Measurements from ENCODE around the gene SEC11A.
"Not testable (repeated sequence)": the region's sequence is repeated elsewhere in the genome, so short reads cannot be mapped to it uniquely, and the experiment has no call there.

Gene SEC11A

DNA sequence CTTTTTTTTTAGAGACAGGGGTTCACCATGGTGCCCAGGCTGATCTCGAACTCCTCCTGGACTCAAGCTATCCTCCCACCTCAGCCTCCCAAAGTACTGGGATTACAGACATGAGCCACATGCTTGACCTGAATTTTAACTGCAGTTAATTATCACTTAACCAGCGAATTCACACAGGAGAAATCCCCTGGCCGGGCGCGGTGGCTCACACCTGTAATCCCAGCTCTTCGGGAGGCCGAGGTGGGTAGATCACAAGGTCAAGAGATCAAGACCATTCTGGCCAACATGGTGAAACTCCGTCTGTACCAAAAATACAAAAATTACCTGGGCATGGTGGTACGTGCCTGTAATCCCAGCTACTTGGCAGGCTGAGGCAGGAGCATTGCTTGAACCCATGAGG, 74.1 kb downstream of the SEC11A start:
- DNase-seq (ENCODE audit: low read depth): not testable (repeated sequence)

DNA sequence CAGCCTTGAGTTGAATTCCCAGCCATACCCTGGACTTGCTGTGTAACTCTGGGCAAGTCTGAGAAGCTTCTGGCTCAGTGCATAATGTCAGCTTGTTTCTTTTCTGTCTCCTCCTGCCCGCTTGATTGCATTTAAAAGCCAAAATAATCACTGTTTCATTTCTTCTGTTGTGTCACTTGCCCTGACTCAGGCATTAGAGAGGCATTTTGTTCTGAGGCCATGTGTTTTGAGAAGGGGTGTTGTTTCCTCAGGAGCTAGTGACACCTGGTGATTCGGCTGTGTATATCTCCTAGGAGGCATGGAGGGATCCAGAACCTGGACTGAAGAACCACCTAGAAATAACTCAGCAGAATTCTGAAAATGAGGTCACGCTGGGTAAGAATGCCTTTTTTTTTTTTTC, 77.8 kb downstream of the SEC11A start:
- DNase-seq (ENCODE audit: low read depth): no peak

DNA sequence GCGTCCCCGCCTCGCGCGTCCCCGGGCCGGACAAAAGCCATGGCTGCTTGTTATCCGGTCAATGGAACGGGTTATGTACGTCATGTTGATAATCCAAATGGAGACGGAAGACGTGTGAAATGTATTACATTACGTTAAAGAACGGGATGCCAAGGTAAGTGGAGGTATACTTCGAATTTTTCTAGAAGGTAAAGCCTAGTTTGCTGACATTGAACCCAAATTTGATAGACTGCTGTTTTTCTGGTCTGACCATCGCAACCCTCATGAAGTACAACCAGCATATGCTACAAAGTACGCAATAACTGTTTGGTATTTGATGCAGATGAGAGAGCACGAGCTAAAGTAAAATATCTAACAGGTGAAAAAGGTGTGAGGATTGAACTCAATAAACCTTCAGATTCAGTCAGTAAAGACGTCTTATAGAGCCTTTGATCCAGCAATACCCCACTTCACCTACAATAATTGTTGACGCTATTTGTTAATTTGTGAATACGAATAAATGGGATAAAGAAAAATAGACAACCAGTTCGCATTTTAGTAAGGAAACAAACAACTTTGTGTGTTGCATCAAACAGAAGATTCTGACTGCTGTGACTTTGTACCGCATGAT, 81.6 kb downstream of the SEC11A start:
- no peak for DNase-seq (ENCODE audit: low read depth)

DNA sequence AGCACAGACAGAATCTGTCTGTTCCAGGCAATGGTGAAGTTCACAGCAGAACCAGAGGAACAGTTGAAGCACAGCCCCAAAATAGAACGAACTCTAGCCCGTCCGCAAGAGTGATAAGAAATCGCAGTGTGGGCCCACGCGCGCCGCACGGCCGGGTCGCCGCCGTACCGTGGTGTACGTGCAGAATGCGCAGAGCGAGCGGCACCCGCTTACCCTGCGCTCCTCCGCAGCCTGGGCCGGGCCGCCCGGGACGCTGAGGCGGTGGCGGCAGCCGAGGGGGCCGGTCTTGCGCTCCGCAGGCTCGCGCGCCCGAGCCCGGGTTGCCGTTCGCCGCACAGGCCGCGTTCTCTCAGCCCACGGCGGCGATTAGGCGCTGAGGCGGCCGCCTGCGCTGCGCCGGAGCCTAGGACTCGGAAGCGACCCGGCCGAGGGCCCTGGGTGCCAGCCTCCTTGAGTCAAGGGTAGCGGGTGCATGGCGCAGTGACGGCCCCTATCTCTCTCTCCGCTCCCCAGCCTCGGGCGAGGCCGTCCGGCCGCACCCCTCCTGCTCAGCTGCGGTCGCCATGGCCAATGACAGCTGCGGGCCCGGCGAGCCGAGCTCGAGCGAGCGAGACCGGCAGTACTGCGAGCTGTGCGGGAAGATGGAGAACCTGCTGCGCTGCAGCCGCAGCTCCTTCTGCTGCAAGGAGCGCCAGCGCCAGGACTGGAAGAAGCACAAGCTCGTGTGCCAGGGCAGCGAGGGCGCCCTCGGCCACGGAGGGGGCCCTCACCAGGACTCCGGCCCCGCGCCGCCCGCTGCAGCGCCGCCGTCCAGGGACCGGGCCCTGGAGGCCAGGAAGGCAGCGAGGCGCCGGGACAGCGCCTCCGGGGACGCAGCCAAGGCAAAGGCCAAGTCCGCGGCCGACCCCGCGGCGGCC, 82.4 kb downstream of the SEC11A start:
- no peak for DNase-seq (ENCODE audit: low read depth)

DNA sequence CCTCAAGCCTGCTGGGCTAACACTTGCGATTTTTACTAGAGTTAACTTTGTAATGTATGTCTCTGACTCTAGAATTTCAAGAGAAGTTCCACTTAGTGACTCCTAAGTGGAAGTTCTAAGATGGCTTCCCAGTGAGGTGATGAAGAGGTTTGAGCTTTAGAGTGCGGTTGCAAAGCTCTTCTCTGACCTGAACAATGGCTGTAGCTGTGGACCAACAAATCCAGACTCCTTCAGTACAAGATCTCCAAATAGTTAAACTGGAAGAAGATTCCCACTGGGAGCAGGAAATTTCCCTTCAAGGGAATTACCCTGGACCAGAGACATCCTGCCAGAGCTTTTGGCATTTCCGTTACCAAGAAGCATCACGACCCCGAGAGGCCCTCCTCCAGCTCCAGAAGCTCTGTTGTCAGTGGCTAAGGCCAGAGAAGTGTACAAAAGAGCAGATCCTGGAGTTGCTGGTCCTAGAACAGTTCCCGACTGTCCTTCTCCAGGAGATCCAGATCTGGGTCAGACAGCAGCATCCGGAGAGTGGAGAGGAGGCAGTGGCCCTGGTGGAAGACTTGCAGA, 84.2 kb downstream of the SEC11A start:
- DNase-seq (ENCODE audit: low read depth): no peak

DNA sequence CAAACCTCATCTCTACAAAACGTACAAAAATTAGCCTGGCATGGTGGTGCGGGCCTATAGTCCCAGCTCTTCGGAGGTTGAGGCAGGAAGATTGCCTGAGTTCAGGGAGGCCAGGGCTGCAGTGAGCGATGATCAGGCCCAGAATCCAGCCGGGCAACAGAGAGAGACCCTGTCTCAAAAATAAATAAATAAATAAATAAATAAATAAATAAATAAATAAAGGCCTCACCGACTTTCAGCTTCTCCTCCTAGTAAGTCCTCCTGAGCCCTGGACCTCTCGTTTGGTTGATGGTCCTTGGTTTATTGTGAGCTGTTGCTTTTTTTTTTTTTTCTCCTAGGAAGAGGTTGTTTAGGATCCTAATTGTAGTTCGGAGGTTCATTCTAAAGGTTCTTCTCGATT, 86.9 kb downstream of the SEC11A start:
- DNase-seq (ENCODE audit: low read depth): no peak

DNA sequence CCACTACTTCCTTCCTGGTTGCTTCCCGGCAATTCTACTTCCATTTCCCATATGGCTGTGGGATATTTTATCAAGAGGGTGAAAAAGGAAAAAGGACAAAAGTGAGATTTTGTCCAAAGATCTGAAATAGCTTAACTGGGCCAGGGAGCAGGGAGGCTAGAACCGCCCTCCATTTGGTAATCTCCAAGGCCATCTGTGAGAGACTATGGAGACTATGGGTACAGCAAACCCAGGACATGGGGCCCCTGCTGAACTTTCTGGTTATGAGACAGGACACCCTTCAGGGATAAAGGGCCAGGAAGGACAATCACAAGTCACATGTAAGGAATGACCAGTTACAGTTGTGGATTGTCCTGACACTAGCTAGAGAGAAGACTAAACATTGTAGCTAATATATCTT, 90.8 kb downstream of the SEC11A start:
- no peak for DNase-seq (ENCODE audit: low read depth)

DNA sequence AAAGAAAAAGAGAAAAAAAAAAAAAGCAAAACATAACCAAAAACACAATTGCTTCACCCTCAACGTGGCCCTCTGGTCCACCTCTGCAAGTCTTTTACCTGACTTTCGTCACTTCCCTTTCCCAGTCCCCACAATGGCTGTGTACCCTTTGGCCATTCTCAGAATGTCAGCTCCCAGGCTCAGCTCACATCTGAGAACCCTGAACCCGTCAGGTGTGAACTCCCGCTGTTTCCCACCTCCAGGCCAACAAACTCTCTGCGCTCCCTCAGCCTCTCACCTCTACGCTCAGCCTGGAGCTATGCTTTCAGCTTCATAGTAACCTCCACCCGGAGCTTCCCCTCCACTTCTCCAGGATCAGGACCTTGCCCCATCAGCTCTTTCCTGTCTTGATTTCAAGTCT, 91.6 kb downstream of the SEC11A start:
- no peak for DNase-seq (ENCODE audit: low read depth)

DNA sequence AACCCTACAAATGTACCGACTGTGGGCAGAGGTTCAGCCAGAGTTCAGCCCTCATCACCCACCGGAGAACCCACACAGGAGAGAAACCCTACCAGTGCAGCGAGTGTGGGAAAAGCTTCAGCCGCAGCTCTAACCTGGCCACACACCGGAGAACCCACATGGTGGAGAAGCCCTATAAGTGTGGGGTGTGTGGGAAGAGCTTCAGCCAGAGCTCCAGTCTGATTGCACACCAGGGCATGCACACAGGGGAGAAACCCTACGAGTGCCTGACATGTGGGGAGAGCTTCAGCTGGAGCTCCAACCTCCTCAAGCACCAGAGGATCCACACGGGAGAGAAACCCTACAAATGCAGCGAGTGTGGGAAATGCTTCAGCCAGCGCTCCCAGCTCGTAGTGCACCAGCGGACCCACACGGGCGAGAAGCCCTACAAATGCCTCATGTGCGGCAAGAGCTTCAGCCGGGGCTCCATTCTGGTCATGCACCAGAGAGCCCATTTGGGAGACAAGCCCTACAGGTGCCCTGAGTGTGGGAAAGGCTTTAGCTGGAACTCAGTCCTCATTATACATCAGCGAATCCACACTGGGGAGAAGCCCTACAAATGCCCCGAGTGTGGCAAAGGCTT, 94.5 kb downstream of the SEC11A start:
- no peak for DNase-seq (ENCODE audit: low read depth)

DNA sequence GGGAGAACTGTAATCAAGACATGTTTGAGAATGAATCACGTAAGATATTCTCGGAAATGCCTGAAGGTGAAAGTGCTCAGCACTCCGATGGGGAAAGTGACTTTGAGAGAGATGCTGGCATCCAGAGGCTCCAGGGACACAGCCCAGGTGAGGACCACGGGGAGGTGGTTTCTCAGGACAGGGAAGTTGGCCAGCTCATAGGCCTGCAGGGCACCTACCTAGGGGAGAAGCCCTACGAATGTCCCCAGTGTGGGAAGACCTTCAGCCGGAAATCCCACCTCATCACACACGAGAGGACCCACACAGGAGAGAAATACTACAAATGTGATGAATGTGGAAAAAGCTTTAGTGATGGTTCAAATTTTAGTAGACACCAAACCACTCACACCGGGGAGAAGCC, 95.3 kb downstream of the SEC11A start:
- DNase-seq (ENCODE audit: low read depth): no peak

Data from HS-5 (cell line).